Astrocyte (in vitro differentiated cells and primary cell): Measurements from ENCODE around the gene EPHB1.

ENCODE experiments used
- CTCF ChIP-seq: IDR thresholded peaks from 2 replicates; pipeline ENCODE4 v1.5.1; 2011; ENCODE audit warnings: low read depth, mild to moderate bottlenecking, inconsistent platforms, low read length, moderate library complexity; ENCODE audit not compliant: insufficient read depth
- EZH2 ChIP-seq: IDR thresholded peaks from 2 replicates; pipeline ENCODE4 v1.6.1; 2012; ENCODE audit warnings: mild to moderate bottlenecking, low read length, inconsistent platforms; ENCODE audit not compliant: insufficient read depth

- TF ChIP-seq CTCF (no peak), EZH2 (no peak)
These were observed 63.5 kb downstream of the EPHB1 start for GRCh38 chr3:134858441-134859035.
